GM23338 (cell line): ENCODE data around the gene GLYATL3. TPM values are rescaled to one million over a fixed set of nuclear protein-coding genes. Genes with fewer than 3 reads are reported as not detected.

Experiments used
- ATAC-seq: fragments of 200-7000 bp; cut with Tn5 transposase; 3 replicates; pipeline ENCODE4 v1.9.1; 2020
- DNase-seq: peaks from one replicate; pipeline ENCODE4 v3.0.0-alpha.2; 2015; ENCODE audit warnings: low spot score
- H2AFZ ChIP-seq: fragments of 200-600 bp; sonication (generic); 2 replicates; pipeline ENCODE4 v1.8.0; 2016; ENCODE audit warnings: antibody characterized with exemption, mild to moderate bottlenecking, moderate library complexity
- H3F3A ChIP-seq: fragments of 200-600 bp; sonication (generic); replicated peaks from 2 replicates; pipeline ENCODE4 v1.8.0; 2017; ENCODE audit warnings: antibody characterized with exemption, mixed run types, low read depth
- H3K27ac ChIP-seq: fragments of 200-600 bp; sonication (generic); 2 replicates; pipeline ENCODE4 v1.6.1; 2016; ENCODE audit warnings: low read depth
- H3K27me3 ChIP-seq: fragments of 200-600 bp; sonication (generic); 2 replicates; pipeline ENCODE4 v1.8.0; 2016; ENCODE audit warnings: mild to moderate bottlenecking, mixed run types, moderate library complexity; ENCODE audit not compliant: insufficient read depth
- H3K36me3 ChIP-seq: fragments of 200-600 bp; sonication (generic); 2 replicates; pipeline ENCODE4 v1.8.0; 2016; ENCODE audit warnings: mild to moderate bottlenecking; ENCODE audit not compliant: insufficient read depth
- H3K4me1 ChIP-seq: fragments of 200-600 bp; sonication (generic); 2 replicates; pipeline ENCODE4 v1.8.0; 2016; ENCODE audit warnings: mild to moderate bottlenecking, moderate library complexity; ENCODE audit not compliant: insufficient read depth
- H3K4me2 ChIP-seq: fragments of 200-600 bp; sonication (generic); 2 replicates; pipeline ENCODE4 v1.7.1; 2017; ENCODE audit warnings: mixed run types
- H3K4me3 ChIP-seq: fragments of 200-600 bp; sonication (generic); 2 replicates; pipeline ENCODE4 v1.6.1; 2016; ENCODE audit warnings: mixed run types
- H3K79me2 ChIP-seq: fragments of 200-600 bp; sonication (generic); replicated peaks from 2 replicates; pipeline ENCODE4 v1.8.0; 2017; ENCODE audit warnings: mild to moderate bottlenecking; ENCODE audit not compliant: insufficient read depth
- H3K9me2 ChIP-seq: fragments of 200-600 bp; sonication (generic); 2 replicates; pipeline ENCODE4 v1.8.0; 2017; ENCODE audit not compliant: insufficient read depth
- H4K20me1 ChIP-seq: fragments of 200-600 bp; sonication (generic); replicated peaks from 2 replicates; pipeline ENCODE4 v1.8.0; 2017; ENCODE audit warnings: mild to moderate bottlenecking; ENCODE audit not compliant: insufficient read depth
- H3K27ac Mint-ChIP-seq: 2 replicates; pipeline ENCODE4 v1.8.0; 2020; ENCODE audit warnings: inconsistent platforms, mild to moderate bottlenecking, moderate library complexity, mixed read lengths
- H3K27me3 Mint-ChIP-seq: 3 replicates; pipeline ENCODE4 v1.8.0; 2022; ENCODE audit warnings: low read depth, mild to moderate bottlenecking, moderate library complexity, mixed read lengths, inconsistent platforms; ENCODE audit not compliant: insufficient read depth, poor library complexity
- H3K36me3 Mint-ChIP-seq: 3 replicates; pipeline ENCODE4 v1.8.0; 2021; ENCODE audit warnings: low read depth, mild to moderate bottlenecking, inconsistent platforms, moderate library complexity, mixed read lengths
- H3K4me1 Mint-ChIP-seq: 3 replicates; pipeline ENCODE4 v1.8.0; 2020; ENCODE audit warnings: mild to moderate bottlenecking, inconsistent platforms, mixed read lengths
- H3K4me3 Mint-ChIP-seq: 3 replicates; pipeline ENCODE4 v1.8.0; 2021; ENCODE audit warnings: moderate library complexity, mild to moderate bottlenecking, inconsistent platforms, mixed read lengths
- H3K9me3 Mint-ChIP-seq: 3 replicates; pipeline ENCODE4 v1.8.0; 2020; ENCODE audit warnings: moderate library complexity, mild to moderate bottlenecking, inconsistent platforms, mixed read lengths
- CREB1 ChIP-seq: fragments of 250-450 bp; sonication (Bioruptor Pico); IDR thresholded peaks from 2 replicates; pipeline ENCODE4 v1.5.0; 2020; ENCODE audit warnings: low read depth, mild to moderate bottlenecking, moderate library complexity
- EZH2 ChIP-seq: fragments of 200-600 bp; sonication (generic); IDR thresholded peaks from one replicate; pipeline ENCODE4 v1.8.0; 2017; ENCODE audit warnings: antibody characterized with exemption, mild to moderate bottlenecking, low read depth; ENCODE audit not compliant: unreplicated experiment
- JUNB ChIP-seq: IDR thresholded peaks from one replicate; pipeline ENCODE4 v1.6.1; 2016; ENCODE audit warnings: antibody characterized with exemption; ENCODE audit not compliant: unreplicated experiment
- NANOG ChIP-seq: IDR thresholded peaks from 2 replicates; pipeline ENCODE4 v1.6.1; 2016; ENCODE audit warnings: antibody characterized with exemption, borderline replicate concordance
- ZNF114 ChIP-seq: fragments of 250-450 bp; sonication (Bioruptor Pico); IDR thresholded peaks from 2 replicates; pipeline ENCODE4 v1.5.0; 2020; ENCODE audit warnings: mild to moderate bottlenecking, moderate library complexity
- ZNF331 ChIP-seq: fragments of 250-450 bp; sonication (Bioruptor Pico); IDR thresholded peaks from 2 replicates; pipeline ENCODE4 v1.5.0; 2020; ENCODE audit warnings: low read depth, mild to moderate bottlenecking, moderate library complexity
- polyA plus RNA-seq: library from polyadenylated mRNA; unstranded; fragments of >200 nt; fragmentation: Nextera tagmentation; extraction: Ambion mirVana; gene quantifications from 2 replicates; pipeline ENCODE4 v1.2.1, GENCODE V29; 2016
- total RNA-seq: library from RNA; depleted of rRNA; stranded (reverse); fragments of >200 nt; shearing (Covaris generic); gene quantifications from 2 replicates; pipeline ENCODE4 v1.2.3, GENCODE V29; 2014
- TF ChIP-seq, protein P1 (sequence below), 2 experiments: fragments of 200-600 bp in 1 of 2; sonication (generic) in 1 of 2; conservative IDR thresholded peaks; 2 replicates each; pipeline versions ENCODE4 v1.5.1 to v1.6.1; 2016 to 2017; ENCODE audit warnings: antibody characterized with exemption in 2 of 2, low read depth in 2 of 2, mild to moderate bottlenecking in 2 of 2, moderate library complexity in 1 of 2

GLYATL3 gene
- total and polyA plus RNA-seq, 2 experiments from 2014 or later, result not detected

DNA sequence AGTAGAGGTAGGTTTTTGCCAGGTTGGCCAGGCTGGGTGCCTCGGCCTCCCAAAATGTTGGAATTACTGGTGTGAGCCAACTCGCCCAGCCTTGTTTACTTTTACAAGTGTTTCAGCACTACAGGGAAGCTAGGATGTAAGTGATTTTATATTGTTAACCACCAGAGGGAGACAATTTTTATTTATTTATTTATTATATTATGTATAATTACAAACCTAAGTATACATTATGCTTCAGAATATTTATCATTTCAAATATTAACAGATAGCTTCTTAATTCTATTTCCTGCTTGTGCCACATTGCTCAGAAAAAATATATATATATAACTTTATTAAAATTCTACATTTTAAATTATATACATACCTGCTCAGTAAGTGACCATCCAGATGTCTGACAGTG lies 46.5 kb upstream of the GLYATL3 start:
- Histone ChIP-seq H2AFZ (no peak overlapping the region), H3K79me2 (no peaks in the 10 kb centered on the region), H3K4me3 (no peak overlapping the region), H3K4me2 (no peak overlapping the region), H3K27ac (no peak overlapping the region), H3K9me2 (no peaks in the 10 kb centered on the region), H3K27me3 (no peaks in the 10 kb centered on the region), H3K36me3 (peaks cover 3% of the 10 kb centered on the region; the same call in 1 of the 2 replicates), H3F3A (no peaks in the 10 kb centered on the region), H3K4me1 (no peaks in the 10 kb centered on the region), H4K20me1 (no peaks in the 10 kb centered on the region; the same call in 1 of the 2 replicates)
- Mint-ChIP-seq H3K36me3 (no peaks in the 10 kb centered on the region; the same call in 2 of the 3 replicates), H3K4me1 (no peaks in the 10 kb centered on the region), H3K27me3 (no peaks in the 10 kb centered on the region), H3K27ac (no peak overlapping the region), H3K4me3 (no peak overlapping the region), H3K9me3 (no peaks in the 10 kb centered on the region)
- ATAC-seq, result no peak; the same call in 2 of the 3 replicates
- TF ChIP-seq, protein P1, sequence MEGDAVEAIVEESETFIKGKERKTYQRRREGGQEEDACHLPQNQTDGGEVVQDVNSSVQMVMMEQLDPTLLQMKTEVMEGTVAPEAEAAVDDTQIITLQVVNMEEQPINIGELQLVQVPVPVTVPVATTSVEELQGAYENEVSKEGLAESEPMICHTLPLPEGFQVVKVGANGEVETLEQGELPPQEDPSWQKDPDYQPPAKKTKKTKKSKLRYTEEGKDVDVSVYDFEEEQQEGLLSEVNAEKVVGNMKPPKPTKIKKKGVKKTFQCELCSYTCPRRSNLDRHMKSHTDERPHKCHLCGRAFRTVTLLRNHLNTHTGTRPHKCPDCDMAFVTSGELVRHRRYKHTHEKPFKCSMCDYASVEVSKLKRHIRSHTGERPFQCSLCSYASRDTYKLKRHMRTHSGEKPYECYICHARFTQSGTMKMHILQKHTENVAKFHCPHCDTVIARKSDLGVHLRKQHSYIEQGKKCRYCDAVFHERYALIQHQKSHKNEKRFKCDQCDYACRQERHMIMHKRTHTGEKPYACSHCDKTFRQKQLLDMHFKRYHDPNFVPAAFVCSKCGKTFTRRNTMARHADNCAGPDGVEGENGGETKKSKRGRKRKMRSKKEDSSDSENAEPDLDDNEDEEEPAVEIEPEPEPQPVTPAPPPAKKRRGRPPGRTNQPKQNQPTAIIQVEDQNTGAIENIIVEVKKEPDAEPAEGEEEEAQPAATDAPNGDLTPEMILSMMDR (conservative IDR thresholded peaks at IDR 0.05; ENCODE audit: low read depth in 2 of 2), result peak in 1 of 2 experiments; percentile 39; a peak in 2 of 4 replicates
- no peak for TF ChIP-seq JUNB
- no peak for TF ChIP-seq EZH2
- peak; percentile 45 for DNase-seq

DNA sequence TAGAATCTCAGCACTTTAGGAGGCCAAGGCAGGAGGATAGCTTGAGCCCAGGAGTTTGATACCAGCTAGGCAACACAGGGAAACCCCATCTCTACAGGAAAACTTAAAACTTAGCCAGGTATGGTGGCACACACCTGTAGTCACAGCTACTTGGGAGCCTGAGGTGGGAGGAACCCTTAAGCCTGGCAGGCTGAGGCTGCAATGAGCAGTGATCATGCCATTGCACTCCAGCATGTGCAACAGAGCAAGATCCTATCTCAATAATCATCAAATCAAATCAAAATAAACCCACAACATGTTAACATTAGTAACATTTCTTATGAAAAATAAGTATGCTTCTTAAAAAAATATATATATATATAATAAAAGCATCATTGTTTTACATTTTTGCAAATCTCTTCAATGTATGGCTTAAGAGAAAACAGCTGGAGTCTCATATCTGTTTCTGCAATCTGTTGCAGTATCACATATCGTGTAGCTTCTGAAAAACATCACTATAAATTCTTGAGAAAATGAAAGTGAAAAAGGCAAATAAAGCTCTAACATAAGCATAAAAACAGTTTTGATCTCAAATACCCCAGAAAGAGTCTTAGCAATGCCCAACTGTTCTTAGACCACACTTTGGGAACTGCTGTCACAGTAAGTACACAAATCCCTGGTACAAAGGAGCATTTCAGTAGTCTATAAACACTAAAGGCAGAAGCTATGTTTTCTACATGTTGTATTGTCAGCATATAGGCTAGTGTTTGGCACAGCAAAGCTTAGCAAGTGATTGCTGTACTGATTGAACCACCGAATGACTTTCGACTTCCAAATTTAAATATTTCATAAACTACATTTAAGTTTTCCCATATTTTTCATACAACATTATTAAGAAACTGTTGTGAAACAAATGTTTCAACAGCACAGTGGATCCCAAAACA lies 44.7 kb upstream of the GLYATL3 start:
- no peak for ATAC-seq
- H3K36me3 ChIP-seq, result no peaks in the 10 kb centered on the region
- Mint-ChIP-seq H3K4me3 (no peak overlapping the region), H3K36me3 (no peaks in the 10 kb centered on the region; the same call in 2 of the 3 replicates), H3K4me1 (no peaks in the 10 kb centered on the region), H3K27ac (no peak overlapping the region), H3K27me3 (no peaks in the 10 kb centered on the region), H3K9me3 (no peaks in the 10 kb centered on the region)
- TF ChIP-seq JUNB (no peak), ZNF114 (no peak), NANOG (no peak), CREB1 (CRISPR knock-in tag) (no peak), ZNF331 (CRISPR knock-in tag) (no peak)
- no peaks in the 10 kb centered on the region for H3F3A ChIP-seq
- H3K79me2 ChIP-seq, result no peaks in the 10 kb centered on the region
- no peak overlapping the region for H3K27ac ChIP-seq
- DNase-seq, result no peak
- H2AFZ ChIP-seq, result no peak overlapping the region
- H3K27me3 ChIP-seq, result no peaks in the 10 kb centered on the region
- no peaks in the 10 kb centered on the region for H3K4me1 ChIP-seq
- no peak overlapping the region for H3K4me2 ChIP-seq
- no peak overlapping the region for H3K4me3 ChIP-seq
- H3K9me2 ChIP-seq, result no peaks in the 10 kb centered on the region
- no peaks in the 10 kb centered on the region; the same call in 1 of the 2 replicates for H4K20me1 ChIP-seq

DNA sequence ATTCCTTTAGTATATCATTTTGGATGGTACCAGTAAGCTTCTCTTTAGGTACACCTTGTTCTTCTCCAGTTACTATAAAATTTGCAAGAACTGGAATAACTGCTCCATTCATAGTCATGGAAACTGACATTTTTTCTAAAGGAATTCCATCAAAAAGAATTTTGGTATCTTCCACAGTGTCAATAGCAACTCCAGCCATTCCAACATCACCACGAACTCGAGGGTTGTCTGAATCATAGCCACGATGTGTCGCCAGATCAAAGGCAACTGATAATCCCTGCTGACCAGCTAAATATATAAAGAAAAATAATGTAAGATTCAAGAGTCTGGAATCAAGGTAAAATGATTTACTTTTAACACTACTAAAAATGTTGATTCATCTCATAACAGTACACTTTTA lies 42.0 kb upstream of the GLYATL3 start:
- no peak overlapping the region for H3K27ac ChIP-seq
- H3K36me3 Mint-ChIP-seq, result no peaks in the 10 kb centered on the region; the same call in 2 of the 3 replicates
- peaks cover 20% of the 10 kb centered on the region; the same call in 1 of the 2 replicates for H3K79me2 ChIP-seq
- H3K4me2 ChIP-seq, result no peak overlapping the region
- H3K4me3 Mint-ChIP-seq, result no peak overlapping the region
- H3K27ac Mint-ChIP-seq, result no peak overlapping the region
- H3K9me2 ChIP-seq, result no peaks in the 10 kb centered on the region
- no peaks in the 10 kb centered on the region for H3K36me3 ChIP-seq
- ATAC-seq (no peak), DNase-seq (no peak)
- no peak overlapping the region for H3K4me3 ChIP-seq
- H3K27me3 Mint-ChIP-seq, result no peaks in the 10 kb centered on the region
- H3K4me1 Mint-ChIP-seq, result peaks cover 7% of the 10 kb centered on the region
- H2AFZ ChIP-seq, result no peak overlapping the region
- H3K27me3 ChIP-seq, result no peaks in the 10 kb centered on the region
- no peaks in the 10 kb centered on the region for H3K4me1 ChIP-seq
- H3F3A ChIP-seq, result no peaks in the 10 kb centered on the region
- H3K9me3 Mint-ChIP-seq, result peaks cover 3% of the 10 kb centered on the region; the same call in 1 of the 3 replicates
- no peaks in the 10 kb centered on the region for H4K20me1 ChIP-seq
- TF ChIP-seq JUNB (no peak), CREB1 (CRISPR knock-in tag) (no peak), NANOG (no peak)
